Fibroblast of gingiva (primary cell): ENCODE data around the gene GRID1.

Source experiments
- DNase-seq: peaks from one replicate; pipeline ENCODE4 v3.0.0-alpha.2; 2011; ENCODE audit warnings: low read depth

The GRID1 gene

DNA sequence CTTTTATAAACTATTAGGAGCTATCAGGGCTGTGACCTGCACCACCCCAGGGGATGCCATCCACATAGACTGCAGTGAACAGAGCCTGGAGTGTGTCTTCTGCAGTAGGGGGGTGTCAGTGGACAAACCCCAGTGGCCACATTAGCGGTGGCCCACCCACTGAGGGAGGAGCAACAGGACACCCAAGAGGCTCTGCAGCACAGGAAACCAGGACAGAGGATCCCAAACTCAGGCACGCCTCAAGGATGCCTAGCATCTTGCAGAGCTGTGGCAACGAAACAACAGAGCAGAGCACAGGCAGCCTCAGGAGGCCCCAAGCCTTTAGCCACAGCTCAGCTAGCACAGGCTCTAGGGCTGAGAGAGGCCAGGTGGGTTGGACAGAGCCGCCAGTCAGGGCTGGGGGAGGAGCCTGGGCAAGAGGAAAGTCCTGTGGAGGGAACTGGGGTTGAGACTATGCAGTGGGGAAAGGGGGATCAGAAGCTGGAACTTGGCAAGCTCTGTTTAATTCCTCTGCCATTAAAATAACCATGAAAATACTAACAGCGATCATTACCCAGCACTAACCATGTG is 53.8 kb downstream of the GRID1 start:
- DNase-seq = no peak

- DNase-seq = no peak
These were observed 54.7 kb downstream of the GRID1 start for GRCh38 chr10:86311906-86312305.

GRCh38 chr10:86311190-86311589 is 55.4 kb downstream of the GRID1 start:
- DNase-seq = no peak

GRCh38 chr10:86310702-86311101 is 55.9 kb downstream of the GRID1 start:
- no peak for DNase-seq

DNA sequence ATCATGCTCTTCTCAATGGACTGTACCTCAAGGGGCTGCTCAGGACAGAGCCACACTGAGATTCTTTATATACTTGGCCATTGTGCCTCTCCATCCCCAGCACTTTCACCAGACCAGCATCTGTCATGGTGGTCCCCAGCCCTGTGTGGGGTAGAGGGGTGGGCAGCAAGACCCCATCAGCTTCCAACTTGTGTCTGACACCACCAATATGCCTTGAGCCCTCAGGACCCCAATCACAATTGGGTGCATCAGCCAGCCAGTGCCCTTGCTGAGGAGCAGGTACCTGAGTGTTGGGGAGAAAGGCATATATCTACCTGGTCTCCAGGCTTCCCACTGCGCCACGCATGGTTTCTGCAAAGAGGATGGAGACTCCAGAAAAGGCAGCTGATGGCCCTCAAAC is 56.3 kb downstream of the GRID1 start:
- no peak for DNase-seq

DNA sequence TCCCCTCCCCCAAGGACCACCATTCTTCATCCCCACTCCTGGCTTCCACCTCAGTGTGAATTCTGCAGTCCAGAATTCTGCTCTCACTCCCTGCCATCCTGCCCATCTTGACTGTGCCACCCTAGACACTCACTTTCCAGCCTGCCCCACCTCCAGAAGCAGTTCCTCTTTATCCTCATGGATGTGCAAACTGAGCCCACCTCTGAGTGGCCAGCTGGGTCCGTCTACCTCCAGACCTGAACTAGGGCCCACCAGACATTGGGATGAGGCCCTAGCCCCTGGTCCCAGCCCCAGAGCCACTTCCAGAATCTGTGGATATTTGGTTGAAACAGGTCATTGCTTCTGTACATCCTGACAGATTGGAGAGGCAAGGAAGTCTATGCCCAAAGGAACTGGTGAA is 58.5 kb downstream of the GRID1 start:
- no peak for DNase-seq

- no peak for DNase-seq
These were observed 59.8 kb downstream of the GRID1 start for GRCh38 chr10:86306628-86307278.

DNA sequence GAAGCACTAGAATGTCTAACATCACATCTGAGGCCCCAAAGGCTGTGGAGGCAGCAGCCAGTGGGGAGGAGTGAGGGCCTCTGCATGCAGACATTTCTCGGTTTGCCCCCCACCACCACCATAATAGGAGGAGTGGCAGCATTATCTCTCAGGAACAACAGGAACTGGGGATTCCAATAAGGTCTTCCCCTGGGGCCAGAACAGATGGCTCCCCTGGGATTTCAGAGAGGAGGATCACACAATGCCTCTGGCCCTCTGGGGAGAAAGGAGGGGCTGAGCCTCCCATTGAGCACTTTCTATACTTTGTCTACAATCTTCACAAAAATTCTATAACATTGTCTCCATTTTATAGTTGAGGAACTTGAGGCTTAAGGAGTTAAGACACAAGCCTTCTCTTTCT is 61.1 kb downstream of the GRID1 start:
- DNase-seq = no peak

DNA sequence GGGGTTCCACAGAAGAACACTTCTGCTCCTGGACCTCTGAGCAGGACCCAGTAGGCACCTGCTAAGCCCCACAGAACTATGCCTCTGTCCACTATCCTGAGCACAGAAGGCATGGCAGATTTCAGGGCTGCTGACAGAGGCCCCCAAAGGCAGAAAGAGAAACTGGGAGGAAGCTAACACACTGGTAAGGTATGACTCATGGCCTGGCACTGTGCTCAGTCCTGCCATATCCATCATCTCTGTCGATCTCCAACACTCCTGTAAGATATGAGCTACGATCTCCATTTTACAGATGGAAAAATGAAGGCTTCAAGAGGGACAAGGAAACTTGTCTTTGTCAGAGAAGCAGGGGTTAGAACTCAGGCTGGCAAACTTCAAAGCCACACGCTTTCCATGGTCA is 62.2 kb downstream of the GRID1 start:
- DNase-seq = no peak

GRCh38 chr10:86303626-86304025 is 63.0 kb downstream of the GRID1 start:
- DNase-seq = no peak

DNA sequence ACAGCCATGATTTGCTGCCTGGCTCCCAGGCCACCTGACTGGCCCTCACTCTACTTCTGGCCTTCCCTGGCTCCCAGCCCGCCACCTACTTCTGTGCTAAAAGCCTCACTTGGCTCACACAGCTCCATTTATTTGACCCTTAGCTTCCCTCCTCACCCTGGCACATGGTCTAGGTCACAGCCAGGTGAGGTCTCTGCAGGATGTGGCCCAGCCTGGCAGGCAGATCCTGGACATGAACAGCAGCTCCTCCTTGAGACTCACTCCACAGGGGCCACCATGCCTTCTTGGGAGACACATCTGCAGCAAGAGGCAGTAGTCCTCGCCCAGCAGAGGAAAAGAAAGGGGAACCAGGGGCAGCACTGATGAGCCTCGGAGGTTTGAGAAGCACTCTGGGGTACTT is 64.6 kb downstream of the GRID1 start:
- no peak for DNase-seq

DNA sequence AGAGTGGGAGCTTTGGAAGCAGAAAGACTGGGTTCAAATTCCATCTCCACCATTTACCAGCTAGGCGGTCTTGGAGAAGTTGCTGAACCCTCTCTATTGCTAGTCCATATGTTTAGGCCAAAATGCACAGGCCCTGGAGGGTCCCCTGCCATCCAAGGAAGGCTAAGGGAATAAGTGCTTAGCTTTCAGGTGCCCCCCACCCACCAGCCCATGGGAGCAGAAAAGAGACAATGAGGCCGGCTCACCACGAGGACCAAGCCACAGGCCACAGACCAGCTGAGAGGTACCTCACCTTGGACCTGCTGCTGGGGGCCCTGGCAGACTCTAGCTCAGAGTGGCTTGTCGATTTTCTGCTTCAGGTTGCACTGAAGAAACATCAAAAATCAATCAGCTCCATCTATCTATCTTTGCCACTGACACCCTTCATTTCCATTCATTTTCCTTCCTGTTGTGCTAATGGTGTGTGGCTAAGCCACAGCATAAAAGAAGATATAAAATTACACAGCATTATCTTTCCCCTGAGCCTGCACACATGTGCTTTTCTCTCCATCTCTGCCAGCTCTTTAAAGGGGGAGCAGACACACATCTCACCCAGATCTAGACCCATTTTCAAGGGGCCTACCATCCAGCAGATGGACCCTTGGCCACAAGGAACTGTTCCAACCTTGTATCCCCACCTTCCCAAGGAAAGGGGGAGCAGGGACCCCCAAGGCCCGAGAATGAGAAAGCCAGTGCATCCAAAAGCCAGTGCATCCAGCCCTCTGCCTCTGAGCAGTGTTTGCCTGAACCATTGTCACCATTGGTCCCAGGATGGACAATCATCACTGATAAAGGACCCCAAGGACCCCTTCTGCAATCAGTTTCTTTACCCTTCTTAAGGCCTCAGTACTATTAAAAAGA is 65.4 kb downstream of the GRID1 start:
- DNase-seq = no peak

DNA sequence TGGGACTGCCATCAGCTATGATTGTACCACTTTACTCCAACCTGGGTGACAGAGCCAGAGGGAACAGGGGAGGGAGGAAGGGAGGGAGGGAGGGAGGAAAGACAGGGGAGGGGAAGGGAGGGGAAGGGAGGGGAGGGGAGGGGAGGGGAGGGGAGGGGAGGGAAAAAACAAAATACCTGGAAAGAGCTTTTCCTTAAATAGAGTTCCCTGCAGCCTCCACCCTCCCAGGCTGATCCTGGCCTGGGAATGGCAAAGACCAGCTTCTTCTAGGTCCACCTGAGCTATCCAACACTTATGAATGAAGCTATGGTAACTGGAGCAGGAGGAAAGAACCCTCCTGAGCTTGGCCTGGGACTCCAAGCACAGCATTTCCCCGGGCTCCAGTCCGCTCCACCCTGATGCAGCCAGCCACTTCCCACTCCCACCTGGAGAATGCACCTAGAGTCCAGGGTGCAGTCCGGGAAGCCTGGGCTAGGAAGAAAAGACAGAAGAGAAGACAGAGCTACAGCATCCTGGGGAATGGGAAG is 66.1 kb downstream of the GRID1 start:
- DNase-seq = no peak

GRCh38 chr10:86299562-86299961 is 67.0 kb downstream of the GRID1 start:
- no peak for DNase-seq

GRCh38 chr10:86298501-86299001 is 68.0 kb downstream of the GRID1 start:
- DNase-seq = no peak

GRCh38 chr10:86295791-86296190 is 70.8 kb downstream of the GRID1 start:
- no peak for DNase-seq

GRCh38 chr10:86295351-86295750 is 71.2 kb downstream of the GRID1 start:
- DNase-seq = no peak

DNA sequence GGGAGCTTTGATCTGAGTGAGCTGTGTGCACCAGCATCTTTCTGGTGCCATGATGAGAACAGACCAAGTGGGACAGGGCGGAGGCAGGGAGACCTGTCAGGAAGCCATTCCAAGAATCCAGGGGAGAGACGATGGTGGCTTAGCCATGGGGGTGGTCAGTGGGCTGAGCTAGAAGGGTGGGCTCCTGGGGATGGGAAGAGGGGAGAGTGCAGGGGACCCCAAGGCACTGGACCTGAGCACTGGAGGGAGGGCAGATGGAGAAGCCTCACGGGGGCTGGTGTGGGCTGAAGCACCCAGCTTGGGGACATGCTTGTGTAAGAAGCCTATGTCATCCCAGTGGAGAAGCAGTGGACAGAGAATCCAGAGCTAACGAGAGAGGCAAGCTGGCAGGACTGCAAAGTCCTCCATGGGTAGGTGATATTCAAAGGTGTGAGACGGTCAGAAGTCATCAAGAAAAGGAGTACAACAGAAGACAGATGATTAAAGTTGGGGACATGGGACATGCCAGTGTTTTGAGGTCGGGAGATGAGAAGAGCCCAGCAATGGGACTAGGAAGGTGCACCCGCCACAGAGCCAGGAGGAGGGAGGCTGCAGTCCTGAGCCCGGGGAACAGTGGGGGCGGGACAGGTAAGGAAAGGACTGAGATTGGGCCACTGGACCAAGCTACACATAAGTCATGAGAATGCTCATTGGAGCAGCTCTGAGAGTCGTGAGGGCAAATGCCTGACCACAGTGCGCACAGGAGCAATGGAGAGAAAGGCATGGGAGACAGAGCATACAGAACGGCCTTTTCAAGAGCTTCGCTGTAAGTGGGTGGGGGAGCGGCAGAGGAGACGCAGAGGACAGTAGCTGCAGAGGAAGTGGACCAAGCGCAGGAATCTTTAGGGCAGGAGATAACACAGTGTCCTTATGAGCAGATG is 72.0 kb downstream of the GRID1 start:
- no peak for DNase-seq

GRCh38 chr10:86293396-86293791 is 73.2 kb downstream of the GRID1 start:
- no peak for DNase-seq

DNA sequence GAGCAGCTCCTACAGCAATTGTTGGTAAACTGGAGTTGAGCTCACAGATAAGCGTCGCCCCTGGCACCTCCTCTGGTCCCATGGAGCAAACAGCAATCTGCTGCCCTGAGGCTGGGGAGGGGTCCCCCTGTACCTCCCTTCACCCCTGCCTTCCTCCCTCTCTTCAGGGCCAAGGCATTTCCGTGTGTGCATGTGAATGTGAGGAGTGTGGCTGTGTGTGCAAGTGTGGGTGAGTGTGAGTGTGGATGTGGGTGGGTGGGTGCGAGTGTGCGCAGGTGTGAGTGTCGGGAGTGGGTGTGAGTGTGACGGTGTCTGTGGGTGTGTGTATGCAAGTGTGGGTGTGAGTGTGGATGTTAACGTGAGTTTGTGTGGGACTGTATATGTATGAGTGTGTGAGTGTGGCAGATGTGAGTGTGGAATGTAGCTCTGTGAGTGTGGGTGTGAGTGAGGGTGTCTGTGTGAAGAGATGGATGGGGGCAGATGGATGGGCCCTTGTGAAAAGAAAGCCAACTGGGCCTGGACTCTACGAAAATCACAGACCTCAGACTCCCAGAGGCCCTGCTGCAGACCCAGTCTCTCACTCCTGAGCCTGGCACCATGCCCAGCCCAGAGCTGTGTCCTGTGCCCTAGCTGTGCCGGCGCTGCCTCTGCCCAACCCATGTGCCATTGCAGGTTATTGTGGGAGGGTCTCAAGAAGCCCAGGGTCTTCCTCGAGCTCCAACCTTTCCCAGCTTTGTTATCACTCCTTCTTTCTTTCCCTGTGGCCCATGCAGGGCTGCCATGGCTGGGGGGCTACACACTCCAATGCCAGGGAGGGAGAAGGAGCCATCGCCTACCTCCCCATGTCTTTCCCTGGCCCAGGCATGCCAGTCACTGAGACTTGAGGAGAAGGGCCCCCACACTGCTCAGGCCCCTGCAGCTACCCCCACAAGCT is 73.9 kb downstream of the GRID1 start:
- DNase-seq = no peak
